AG09319 (cell line): Measurements from ENCODE around the gene BTRC.

Experiments
- DNase-seq: peaks from one replicate; pipeline ENCODE4 v3.0.0-alpha.2; 2010; ENCODE audit warnings: low read depth; ENCODE audit errors: extremely low read depth
- CTCF ChIP-seq: IDR thresholded peaks from 2 replicates; pipeline ENCODE4 v1.5.1; 2011; ENCODE audit warnings: low read depth, mild to moderate bottlenecking, inconsistent platforms, low read length, moderate library complexity

BTRC gene

GRCh38 chr10:101565370-101565900 lies 211.5 kb downstream of the BTRC start:
- TF ChIP-seq CTCF, result no peak
- no peak for DNase-seq

- no peak for DNase-seq
- no peak for TF ChIP-seq CTCF
These were observed 212.0 kb downstream of the BTRC start for GRCh38 chr10:101565936-101566332.

- no peak for DNase-seq
- no peak for TF ChIP-seq CTCF
These were observed 212.6 kb downstream of the BTRC start for GRCh38 chr10:101566333-101567164.

GRCh38 chr10:101567165-101568006 lies 213.4 kb downstream of the BTRC start:
- no peak for TF ChIP-seq CTCF
- DNase-seq, result no peak

GRCh38 chr10:101568054-101568745 lies 214.2 kb downstream of the BTRC start:
- DNase-seq, result no peak
- TF ChIP-seq CTCF, result no peak

- DNase-seq, result no peak
- no peak for TF ChIP-seq CTCF
These were observed 215.3 kb downstream of the BTRC start for GRCh38 chr10:101569323-101569621.
